ENCODE results near the gene SERPINA7. TPM values are rescaled to one million over a fixed set of nuclear protein-coding genes. Genes with fewer than 3 reads are reported as not detected.

The SERPINA7 gene
- not detected in 2 replicates for polyA plus RNA-seq
- not detected in 2 replicates for polyA minus RNA-seq

GRCh38 chrX:106038625-106039024, at the start of gene SERPINA7:
Gene SERPINA7, minus strand, starts transcription at chrX:106038727. Its CDS starts 1,669 bp downstream, at chrX:106037058.
- no peaks in the 10 kb centered on the region for H3F3A ChIP-seq (ENCODE audit: insufficient read depth, low read length, poor library complexity, severe bottlenecking)
- no peak within 1 kb of the TSS for H3K27ac ChIP-seq (ENCODE audit: low read length)
- H3K27me3 ChIP-seq (ENCODE audit: insufficient read depth, low read depth, low read length), result no peaks in the 10 kb centered on the region
- no peaks in the 10 kb centered on the region for H3K79me2 ChIP-seq (replicated peaks; ENCODE audit: insufficient read depth, low read length)
- H3K9me2 ChIP-seq (ENCODE audit: insufficient read depth, low read length), result no peaks in the 10 kb centered on the region
- no peaks in the 10 kb centered on the region for H4K20me1 ChIP-seq (ENCODE audit: insufficient read depth)
- no peak within 1 kb of the TSS for H3K9ac ChIP-seq (ENCODE audit: low read length)
- H2AFZ ChIP-seq (ENCODE audit: low read depth, low read length), result no peak within 1 kb of the TSS
- TF ChIP-seq EP300 (conservative IDR thresholded peaks at IDR 0.05; ENCODE audit: poor library complexity, severe bottlenecking) (no peak), SMC3 (conservative IDR thresholded peaks at IDR 0.05; ENCODE audit: poor library complexity) (no peak), TAF1 (IDR thresholded peaks at IDR 0.05; ENCODE audit: low read depth) (no peak), RAD21 (conservative IDR thresholded peaks at IDR 0.05) (no peak), EZH2 (IDR thresholded peaks at IDR 0.05; ENCODE audit: borderline replicate concordance, insufficient read depth, low read length, poor library complexity, severe bottlenecking) (no peak), REST (IDR thresholded peaks at IDR 0.05; ENCODE audit: borderline replicate concordance) (no peak), POLR2AphosphoS5 (IDR thresholded peaks at IDR 0.05) (no peak), CTCF (IDR thresholded peaks at IDR 0.05; ENCODE audit: poor library complexity, severe bottlenecking) (no peak), MXI1 (conservative IDR thresholded peaks at IDR 0.05; ENCODE audit: poor library complexity, severe bottlenecking) (no peak)
- H3K4me2 ChIP-seq (ENCODE audit: low read length), result no peak within 1 kb of the TSS
- no peaks in the 10 kb centered on the region for H3K9me3 ChIP-seq (ENCODE audit: low read length)
- H3K36me3 ChIP-seq (ENCODE audit: insufficient read depth, low read length), result no peaks in the 10 kb centered on the region
- no peak within 1 kb of the TSS for H3K4me3 ChIP-seq (ENCODE audit: low read length)

GRCh38 chrX:106069048-106069447, 30.5 kb upstream of the SERPINA7 start:
- Histone ChIP-seq H3K79me2 (replicated peaks; ENCODE audit: insufficient read depth, low read length) (no peaks in the 10 kb centered on the region), H3K36me3 (ENCODE audit: insufficient read depth, low read length) (no peaks in the 10 kb centered on the region), H3K9me3 (ENCODE audit: low read length) (no peaks in the 10 kb centered on the region), H3K9me2 (ENCODE audit: insufficient read depth, low read length) (no peaks in the 10 kb centered on the region), H3K4me2 (ENCODE audit: low read length) (no peak overlapping the region), H2AFZ (ENCODE audit: low read depth, low read length) (no peak overlapping the region), H3K27ac (ENCODE audit: low read length) (no peak overlapping the region), H3K27me3 (ENCODE audit: insufficient read depth, low read depth, low read length) (no peaks in the 10 kb centered on the region), H3F3A (ENCODE audit: insufficient read depth, low read length, poor library complexity, severe bottlenecking) (no peaks in the 10 kb centered on the region), H3K9ac (ENCODE audit: low read length) (no peak overlapping the region), H4K20me1 (ENCODE audit: insufficient read depth) (no peaks in the 10 kb centered on the region), H3K4me3 (ENCODE audit: low read length) (no peak overlapping the region)
- TF ChIP-seq MXI1 (conservative IDR thresholded peaks at IDR 0.05; ENCODE audit: poor library complexity, severe bottlenecking) (no peak), RAD21 (conservative IDR thresholded peaks at IDR 0.05) (no peak), TAF1 (IDR thresholded peaks at IDR 0.05; ENCODE audit: low read depth) (no peak), SMC3 (conservative IDR thresholded peaks at IDR 0.05; ENCODE audit: poor library complexity) (no peak), EP300 (conservative IDR thresholded peaks at IDR 0.05; ENCODE audit: poor library complexity, severe bottlenecking) (no peak), REST (IDR thresholded peaks at IDR 0.05; ENCODE audit: borderline replicate concordance) (no peak), CTCF (IDR thresholded peaks at IDR 0.05; ENCODE audit: poor library complexity, severe bottlenecking) (no peak), EZH2 (IDR thresholded peaks at IDR 0.05; ENCODE audit: borderline replicate concordance, insufficient read depth, low read length, poor library complexity, severe bottlenecking) (no peak)

All from neural cell (in vitro differentiated cells).